Stimulated activated naive CD8-positive, alpha-beta T cell treated with anti-CD3 and anti-CD28 coated beads, Interleukin-15, Interleukin-2, amounts not matched to agents 100 ng/mL and 50 ng/mL, for 24 hours (primary cell): ENCODE results near the gene GPA33.

Experiments used
- H3K27ac Mint-ChIP-seq: one replicate; pipeline ENCODE4 v1.8.0; 2021; ENCODE audit warnings: mild to moderate bottlenecking, mixed read lengths
- H3K27me3 Mint-ChIP-seq: one replicate; pipeline ENCODE4 v1.8.0; 2021; ENCODE audit warnings: mixed read lengths
- H3K36me3 Mint-ChIP-seq: one replicate; pipeline ENCODE4 v1.8.0; 2021; ENCODE audit warnings: low read depth, mixed read lengths
- H3K4me1 Mint-ChIP-seq: one replicate; pipeline ENCODE4 v1.8.0; 2021; ENCODE audit warnings: low read depth, mixed read lengths
- H3K4me3 Mint-ChIP-seq: one replicate; pipeline ENCODE4 v1.8.0; 2021; ENCODE audit warnings: mild to moderate bottlenecking, mixed read lengths
- H3K9me3 Mint-ChIP-seq: one replicate; pipeline ENCODE4 v1.8.0; 2021; ENCODE audit warnings: mixed read lengths

GPA33 gene

GRCh38 chr1:167084757-167085156 is 5.4 kb downstream of the GPA33 start:
- peaks cover 10% of the 10 kb centered on the region for H3K4me1 Mint-ChIP-seq
- no peak overlapping the region for H3K4me3 Mint-ChIP-seq
- no peaks in the 10 kb centered on the region for H3K27me3 Mint-ChIP-seq
- no peak overlapping the region for H3K27ac Mint-ChIP-seq
- no peaks in the 10 kb centered on the region for H3K9me3 Mint-ChIP-seq
- H3K36me3 Mint-ChIP-seq = no peaks in the 10 kb centered on the region

GRCh38 chr1:167083871-167084270 is 6.3 kb downstream of the GPA33 start:
- no peaks in the 10 kb centered on the region for H3K27me3 Mint-ChIP-seq
- peaks cover 2% of the 10 kb centered on the region for H3K4me1 Mint-ChIP-seq
- H3K27ac Mint-ChIP-seq = no peak overlapping the region
- no peaks in the 10 kb centered on the region for H3K36me3 Mint-ChIP-seq
- H3K9me3 Mint-ChIP-seq = no peaks in the 10 kb centered on the region
- H3K4me3 Mint-ChIP-seq = no peak overlapping the region

GRCh38 chr1:167083066-167083665 is 7.0 kb downstream of the GPA33 start:
- Mint-ChIP-seq H3K27me3 (no peaks in the 10 kb centered on the region), H3K4me1 (peaks cover under 1% of the 10 kb centered on the region), H3K4me3 (no peak overlapping the region), H3K27ac (no peak overlapping the region), H3K9me3 (no peaks in the 10 kb centered on the region), H3K36me3 (no peaks in the 10 kb centered on the region)

- no peaks in the 10 kb centered on the region for H3K9me3 Mint-ChIP-seq
- peaks cover 4% of the 10 kb centered on the region for H3K4me1 Mint-ChIP-seq
- H3K36me3 Mint-ChIP-seq = no peaks in the 10 kb centered on the region
- no peak overlapping the region for H3K4me3 Mint-ChIP-seq
- H3K27me3 Mint-ChIP-seq = no peaks in the 10 kb centered on the region
- H3K27ac Mint-ChIP-seq = no peak overlapping the region
Measured at GRCh38 chr1:167082511-167083027, 7.6 kb downstream of the GPA33 start.

GRCh38 chr1:167081594-167082156 is 8.5 kb downstream of the GPA33 start:
- Mint-ChIP-seq H3K9me3 (no peaks in the 10 kb centered on the region), H3K4me1 (peaks cover 9% of the 10 kb centered on the region), H3K4me3 (no peak overlapping the region), H3K27me3 (no peaks in the 10 kb centered on the region), H3K36me3 (no peaks in the 10 kb centered on the region), H3K27ac (peak overlapping the region; percentile 38)

- H3K4me1 Mint-ChIP-seq = peaks cover 27% of the 10 kb centered on the region
- no peaks in the 10 kb centered on the region for H3K36me3 Mint-ChIP-seq
- no peaks in the 10 kb centered on the region for H3K9me3 Mint-ChIP-seq
- H3K27me3 Mint-ChIP-seq = no peaks in the 10 kb centered on the region
- H3K4me3 Mint-ChIP-seq = no peak overlapping the region
- H3K27ac Mint-ChIP-seq = no peak overlapping the region
Measured at GRCh38 chr1:167077868-167078210, 12.3 kb downstream of the GPA33 start.

GRCh38 chr1:167077128-167077867 is 12.9 kb downstream of the GPA33 start:
- H3K4me3 Mint-ChIP-seq = no peak overlapping the region
- no peak overlapping the region for H3K27ac Mint-ChIP-seq
- no peaks in the 10 kb centered on the region for H3K27me3 Mint-ChIP-seq
- H3K36me3 Mint-ChIP-seq = no peaks in the 10 kb centered on the region
- H3K9me3 Mint-ChIP-seq = no peaks in the 10 kb centered on the region
- peaks cover 27% of the 10 kb centered on the region for H3K4me1 Mint-ChIP-seq

- no peaks in the 10 kb centered on the region for H3K36me3 Mint-ChIP-seq
Measured at GRCh38 chr1:167076136-167076710, 14.0 kb downstream of the GPA33 start.

GRCh38 chr1:167071286-167071685 is 18.9 kb downstream of the GPA33 start:
- no peaks in the 10 kb centered on the region for H3K36me3 Mint-ChIP-seq
- peaks cover 13% of the 10 kb centered on the region for H3K4me1 Mint-ChIP-seq
- H3K27ac Mint-ChIP-seq = no peak overlapping the region
- H3K27me3 Mint-ChIP-seq = no peaks in the 10 kb centered on the region
- H3K4me3 Mint-ChIP-seq = no peak overlapping the region
- no peaks in the 10 kb centered on the region for H3K9me3 Mint-ChIP-seq

More at GRCh38 chr1:167076136-167076710, 14.0 kb downstream of the GPA33 start:
- H3K4me1 Mint-ChIP-seq = peaks cover 27% of the 10 kb centered on the region
- H3K9me3 Mint-ChIP-seq = no peaks in the 10 kb centered on the region
- no peak overlapping the region for H3K4me3 Mint-ChIP-seq
- no peaks in the 10 kb centered on the region for H3K27me3 Mint-ChIP-seq
- H3K27ac Mint-ChIP-seq = no peak overlapping the region

GRCh38 chr1:167068761-167069160 is 21.4 kb downstream of the GPA33 start:
- no peaks in the 10 kb centered on the region for H3K27me3 Mint-ChIP-seq
- H3K4me1 Mint-ChIP-seq = no peaks in the 10 kb centered on the region
- no peaks in the 10 kb centered on the region for H3K36me3 Mint-ChIP-seq
- no peak overlapping the region for H3K27ac Mint-ChIP-seq
- H3K4me3 Mint-ChIP-seq = no peak overlapping the region
- H3K9me3 Mint-ChIP-seq = no peaks in the 10 kb centered on the region

GRCh38 chr1:167067904-167068303 is 22.3 kb downstream of the GPA33 start:
- no peaks in the 10 kb centered on the region for H3K36me3 Mint-ChIP-seq
- H3K4me1 Mint-ChIP-seq = no peaks in the 10 kb centered on the region
- H3K27ac Mint-ChIP-seq = no peak overlapping the region
- H3K27me3 Mint-ChIP-seq = no peaks in the 10 kb centered on the region
- no peaks in the 10 kb centered on the region for H3K9me3 Mint-ChIP-seq
- no peak overlapping the region for H3K4me3 Mint-ChIP-seq

GRCh38 chr1:167066333-167067122 is 23.6 kb downstream of the GPA33 start:
- Mint-ChIP-seq H3K27me3 (no peaks in the 10 kb centered on the region), H3K4me3 (peak overlapping the region; percentile 43), H3K27ac (no peak overlapping the region), H3K9me3 (no peaks in the 10 kb centered on the region), H3K36me3 (no peaks in the 10 kb centered on the region), H3K4me1 (no peaks in the 10 kb centered on the region)

- Mint-ChIP-seq H3K27ac (no peak overlapping the region), H3K4me1 (no peaks in the 10 kb centered on the region), H3K36me3 (no peaks in the 10 kb centered on the region), H3K4me3 (no peak overlapping the region), H3K9me3 (no peaks in the 10 kb centered on the region), H3K27me3 (no peaks in the 10 kb centered on the region)
Measured at GRCh38 chr1:167065471-167065870, 24.7 kb downstream of the GPA33 start.

GRCh38 chr1:167064621-167065020 is 25.6 kb downstream of the GPA33 start:
- Mint-ChIP-seq H3K4me1 (no peaks in the 10 kb centered on the region), H3K27ac (no peak overlapping the region), H3K9me3 (no peaks in the 10 kb centered on the region), H3K36me3 (no peaks in the 10 kb centered on the region), H3K27me3 (no peaks in the 10 kb centered on the region), H3K4me3 (no peak overlapping the region)

GRCh38 chr1:167061073-167061464 is 29.1 kb downstream of the GPA33 start:
- H3K4me3 Mint-ChIP-seq = no peak overlapping the region
- peaks cover 8% of the 10 kb centered on the region for H3K4me1 Mint-ChIP-seq
- no peaks in the 10 kb centered on the region for H3K9me3 Mint-ChIP-seq
- H3K27ac Mint-ChIP-seq = no peak overlapping the region
- H3K36me3 Mint-ChIP-seq = no peaks in the 10 kb centered on the region
- no peaks in the 10 kb centered on the region for H3K27me3 Mint-ChIP-seq
